Measurements from ENCODE around the gene CEL. TPM values are rescaled to one million over a fixed set of nuclear protein-coding genes. Genes with fewer than 3 reads are reported as not detected.
A peak's percentile ranks its signal among the peaks of the same experiment; 100 is the strongest.

CEL gene
- total and polyA plus RNA-seq, 2 experiments from 2014 or later: 0.27 to 2.3 TPM

DNA sequence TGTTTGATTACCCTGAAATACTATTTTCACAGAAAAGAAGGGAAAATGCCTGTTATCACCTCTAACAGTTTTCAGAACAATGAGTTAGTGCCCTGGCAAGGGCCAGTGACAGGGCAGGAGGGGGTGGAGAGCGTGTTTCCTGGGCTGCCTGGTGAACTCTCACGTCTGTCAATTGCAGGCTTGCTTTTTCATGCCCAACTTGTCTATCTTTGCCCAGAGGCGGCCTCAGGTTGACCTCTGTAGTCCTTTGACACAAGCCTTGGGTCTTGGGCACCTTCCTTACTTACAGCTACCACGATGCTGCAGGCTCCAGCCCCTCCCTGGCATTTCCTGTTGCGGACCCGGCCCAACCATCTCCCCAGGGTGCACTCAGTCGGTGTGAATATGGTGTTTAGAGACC, 2.2 kb upstream of the CEL start:
- TF ChIP-seq EZH2 (IDR thresholded peaks at IDR 0.05; ENCODE audit: low read depth, unreplicated experiment): no peak
- no peak for TF ChIP-seq JUNB (IDR thresholded peaks at IDR 0.05; ENCODE audit: unreplicated experiment)
- TF ChIP-seq, protein P1, sequence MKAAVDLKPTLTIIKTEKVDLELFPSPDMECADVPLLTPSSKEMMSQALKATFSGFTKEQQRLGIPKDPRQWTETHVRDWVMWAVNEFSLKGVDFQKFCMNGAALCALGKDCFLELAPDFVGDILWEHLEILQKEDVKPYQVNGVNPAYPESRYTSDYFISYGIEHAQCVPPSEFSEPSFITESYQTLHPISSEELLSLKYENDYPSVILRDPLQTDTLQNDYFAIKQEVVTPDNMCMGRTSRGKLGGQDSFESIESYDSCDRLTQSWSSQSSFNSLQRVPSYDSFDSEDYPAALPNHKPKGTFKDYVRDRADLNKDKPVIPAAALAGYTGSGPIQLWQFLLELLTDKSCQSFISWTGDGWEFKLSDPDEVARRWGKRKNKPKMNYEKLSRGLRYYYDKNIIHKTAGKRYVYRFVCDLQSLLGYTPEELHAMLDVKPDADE (IDR thresholded peaks at IDR 0.05): no peak
- TF ChIP-seq EZH2phosphoT487 (IDR thresholded peaks at IDR 0.05; ENCODE audit: unreplicated experiment): no peak
- TF ChIP-seq NANOG (IDR thresholded peaks at IDR 0.05; ENCODE audit: borderline replicate concordance): no peak
- no peak for TF ChIP-seq CREB1 (CRISPR knock-in tag; IDR thresholded peaks at IDR 0.05; ENCODE audit: low read depth)
- no peak for TF ChIP-seq STAT1 (IDR thresholded peaks at IDR 0.05; ENCODE audit: unreplicated experiment)
- TF ChIP-seq, protein P2, sequence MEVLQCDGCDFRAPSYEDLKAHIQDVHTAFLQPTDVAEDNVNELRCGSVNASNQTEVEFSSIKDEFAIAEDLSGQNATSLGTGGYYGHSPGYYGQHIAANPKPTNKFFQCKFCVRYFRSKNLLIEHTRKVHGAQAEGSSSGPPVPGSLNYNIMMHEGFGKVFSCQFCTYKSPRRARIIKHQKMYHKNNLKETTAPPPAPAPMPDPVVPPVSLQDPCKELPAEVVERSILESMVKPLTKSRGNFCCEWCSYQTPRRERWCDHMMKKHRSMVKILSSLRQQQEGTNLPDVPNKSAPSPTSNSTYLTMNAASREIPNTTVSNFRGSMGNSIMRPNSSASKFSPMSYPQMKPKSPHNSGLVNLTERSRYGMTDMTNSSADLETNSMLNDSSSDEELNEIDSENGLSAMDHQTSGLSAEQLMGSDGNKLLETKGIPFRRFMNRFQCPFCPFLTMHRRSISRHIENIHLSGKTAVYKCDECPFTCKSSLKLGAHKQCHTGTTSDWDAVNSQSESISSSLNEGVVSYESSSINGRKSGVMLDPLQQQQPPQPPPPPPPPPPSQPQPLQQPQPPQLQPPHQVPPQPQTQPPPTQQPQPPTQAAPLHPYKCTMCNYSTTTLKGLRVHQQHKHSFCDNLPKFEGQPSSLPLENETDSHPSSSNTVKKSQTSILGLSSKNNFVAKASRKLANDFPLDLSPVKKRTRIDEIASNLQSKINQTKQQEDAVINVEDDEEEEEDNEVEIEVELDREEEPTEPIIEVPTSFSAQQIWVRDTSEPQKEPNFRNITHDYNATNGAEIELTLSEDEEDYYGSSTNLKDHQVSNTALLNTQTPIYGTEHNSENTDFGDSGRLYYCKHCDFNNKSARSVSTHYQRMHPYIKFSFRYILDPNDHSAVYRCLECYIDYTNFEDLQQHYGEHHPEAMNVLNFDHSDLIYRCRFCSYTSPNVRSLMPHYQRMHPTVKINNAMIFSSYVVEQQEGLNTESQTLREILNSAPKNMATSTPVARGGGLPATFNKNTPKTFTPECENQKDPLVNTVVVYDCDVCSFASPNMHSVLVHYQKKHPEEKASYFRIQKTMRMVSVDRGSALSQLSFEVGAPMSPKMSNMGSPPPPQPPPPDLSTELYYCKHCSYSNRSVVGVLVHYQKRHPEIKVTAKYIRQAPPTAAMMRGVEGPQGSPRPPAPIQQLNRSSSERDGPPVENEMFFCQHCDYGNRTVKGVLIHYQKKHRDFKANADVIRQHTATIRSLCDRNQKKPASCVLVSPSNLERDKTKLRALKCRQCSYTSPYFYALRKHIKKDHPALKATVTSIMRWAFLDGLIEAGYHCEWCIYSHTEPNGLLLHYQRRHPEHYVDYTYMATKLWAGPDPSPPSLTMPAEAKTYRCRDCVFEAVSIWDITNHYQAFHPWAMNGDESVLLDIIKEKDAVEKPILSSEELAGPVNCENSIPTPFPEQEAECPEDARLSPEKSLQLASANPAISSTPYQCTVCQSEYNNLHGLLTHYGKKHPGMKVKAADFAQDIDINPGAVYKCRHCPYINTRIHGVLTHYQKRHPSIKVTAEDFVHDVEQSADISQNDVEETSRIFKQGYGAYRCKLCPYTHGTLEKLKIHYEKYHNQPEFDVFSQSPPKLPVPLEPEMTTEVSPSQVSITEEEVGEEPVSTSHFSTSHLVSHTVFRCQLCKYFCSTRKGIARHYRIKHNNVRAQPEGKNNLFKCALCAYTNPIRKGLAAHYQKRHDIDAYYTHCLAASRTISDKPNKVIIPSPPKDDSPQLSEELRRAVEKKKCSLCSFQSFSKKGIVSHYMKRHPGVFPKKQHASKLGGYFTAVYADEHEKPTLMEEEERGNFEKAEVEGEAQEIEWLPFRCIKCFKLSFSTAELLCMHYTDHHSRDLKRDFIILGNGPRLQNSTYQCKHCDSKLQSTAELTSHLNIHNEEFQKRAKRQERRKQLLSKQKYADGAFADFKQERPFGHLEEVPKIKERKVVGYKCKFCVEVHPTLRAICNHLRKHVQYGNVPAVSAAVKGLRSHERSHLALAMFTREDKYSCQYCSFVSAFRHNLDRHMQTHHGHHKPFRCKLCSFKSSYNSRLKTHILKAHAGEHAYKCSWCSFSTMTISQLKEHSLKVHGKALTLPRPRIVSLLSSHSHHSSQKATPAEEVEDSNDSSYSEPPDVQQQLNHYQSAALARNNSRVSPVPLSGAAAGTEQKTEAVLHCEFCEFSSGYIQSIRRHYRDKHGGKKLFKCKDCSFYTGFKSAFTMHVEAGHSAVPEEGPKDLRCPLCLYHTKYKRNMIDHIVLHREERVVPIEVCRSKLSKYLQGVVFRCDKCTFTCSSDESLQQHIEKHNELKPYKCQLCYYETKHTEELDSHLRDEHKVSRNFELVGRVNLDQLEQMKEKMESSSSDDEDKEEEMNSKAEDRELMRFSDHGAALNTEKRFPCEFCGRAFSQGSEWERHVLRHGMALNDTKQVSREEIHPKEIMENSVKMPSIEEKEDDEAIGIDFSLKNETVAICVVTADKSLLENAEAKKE (CRISPR knock-in tag; IDR thresholded peaks at IDR 0.05): no peak
- no peak for TF ChIP-seq POLR2AphosphoS5 (IDR thresholded peaks at IDR 0.05; ENCODE audit: low read depth)
- no peak for TF ChIP-seq ZNF331 (CRISPR knock-in tag; IDR thresholded peaks at IDR 0.05; ENCODE audit: low read depth)
- TF ChIP-seq, protein P3, sequence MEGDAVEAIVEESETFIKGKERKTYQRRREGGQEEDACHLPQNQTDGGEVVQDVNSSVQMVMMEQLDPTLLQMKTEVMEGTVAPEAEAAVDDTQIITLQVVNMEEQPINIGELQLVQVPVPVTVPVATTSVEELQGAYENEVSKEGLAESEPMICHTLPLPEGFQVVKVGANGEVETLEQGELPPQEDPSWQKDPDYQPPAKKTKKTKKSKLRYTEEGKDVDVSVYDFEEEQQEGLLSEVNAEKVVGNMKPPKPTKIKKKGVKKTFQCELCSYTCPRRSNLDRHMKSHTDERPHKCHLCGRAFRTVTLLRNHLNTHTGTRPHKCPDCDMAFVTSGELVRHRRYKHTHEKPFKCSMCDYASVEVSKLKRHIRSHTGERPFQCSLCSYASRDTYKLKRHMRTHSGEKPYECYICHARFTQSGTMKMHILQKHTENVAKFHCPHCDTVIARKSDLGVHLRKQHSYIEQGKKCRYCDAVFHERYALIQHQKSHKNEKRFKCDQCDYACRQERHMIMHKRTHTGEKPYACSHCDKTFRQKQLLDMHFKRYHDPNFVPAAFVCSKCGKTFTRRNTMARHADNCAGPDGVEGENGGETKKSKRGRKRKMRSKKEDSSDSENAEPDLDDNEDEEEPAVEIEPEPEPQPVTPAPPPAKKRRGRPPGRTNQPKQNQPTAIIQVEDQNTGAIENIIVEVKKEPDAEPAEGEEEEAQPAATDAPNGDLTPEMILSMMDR (conservative IDR thresholded peaks at IDR 0.05; ENCODE audit: low read depth in 2 of 2): no peak
- TF ChIP-seq ZNF114 (CRISPR knock-in tag; IDR thresholded peaks at IDR 0.05): no peak
- TF ChIP-seq, protein P4, sequence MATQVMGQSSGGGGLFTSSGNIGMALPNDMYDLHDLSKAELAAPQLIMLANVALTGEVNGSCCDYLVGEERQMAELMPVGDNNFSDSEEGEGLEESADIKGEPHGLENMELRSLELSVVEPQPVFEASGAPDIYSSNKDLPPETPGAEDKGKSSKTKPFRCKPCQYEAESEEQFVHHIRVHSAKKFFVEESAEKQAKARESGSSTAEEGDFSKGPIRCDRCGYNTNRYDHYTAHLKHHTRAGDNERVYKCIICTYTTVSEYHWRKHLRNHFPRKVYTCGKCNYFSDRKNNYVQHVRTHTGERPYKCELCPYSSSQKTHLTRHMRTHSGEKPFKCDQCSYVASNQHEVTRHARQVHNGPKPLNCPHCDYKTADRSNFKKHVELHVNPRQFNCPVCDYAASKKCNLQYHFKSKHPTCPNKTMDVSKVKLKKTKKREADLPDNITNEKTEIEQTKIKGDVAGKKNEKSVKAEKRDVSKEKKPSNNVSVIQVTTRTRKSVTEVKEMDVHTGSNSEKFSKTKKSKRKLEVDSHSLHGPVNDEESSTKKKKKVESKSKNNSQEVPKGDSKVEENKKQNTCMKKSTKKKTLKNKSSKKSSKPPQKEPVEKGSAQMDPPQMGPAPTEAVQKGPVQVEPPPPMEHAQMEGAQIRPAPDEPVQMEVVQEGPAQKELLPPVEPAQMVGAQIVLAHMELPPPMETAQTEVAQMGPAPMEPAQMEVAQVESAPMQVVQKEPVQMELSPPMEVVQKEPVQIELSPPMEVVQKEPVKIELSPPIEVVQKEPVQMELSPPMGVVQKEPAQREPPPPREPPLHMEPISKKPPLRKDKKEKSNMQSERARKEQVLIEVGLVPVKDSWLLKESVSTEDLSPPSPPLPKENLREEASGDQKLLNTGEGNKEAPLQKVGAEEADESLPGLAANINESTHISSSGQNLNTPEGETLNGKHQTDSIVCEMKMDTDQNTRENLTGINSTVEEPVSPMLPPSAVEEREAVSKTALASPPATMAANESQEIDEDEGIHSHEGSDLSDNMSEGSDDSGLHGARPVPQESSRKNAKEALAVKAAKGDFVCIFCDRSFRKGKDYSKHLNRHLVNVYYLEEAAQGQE (IDR thresholded peaks at IDR 0.05; ENCODE audit: unreplicated experiment): no peak
- Mint-ChIP-seq H3K27me3 (ENCODE audit: insufficient read depth, low read depth, poor library complexity) (peaks cover 5% of the 10 kb centered on the region), H3K4me1 (peaks cover 30% of the 10 kb centered on the region), H3K36me3 (ENCODE audit: low read depth) (peaks cover 29% of the 10 kb centered on the region), H3K4me3 (0 out of 3 replicates have a peak overlapping the region, but pooled peaks have one; percentile 26), H3K27ac (peak overlapping the region; percentile 44; the same call in 1 of the 2 replicates), H3K9me3 (no peaks in the 10 kb centered on the region)
- Histone ChIP-seq H3K4me3 (peak overlapping the region; percentile 29; the same call in 1 of the 2 replicates), H3F3A (replicated peaks; ENCODE audit: low read depth) (0 out of 2 replicates have a peak, but pooled peaks cover 8% of the 10 kb centered on the region), H3K9me2 (ENCODE audit: insufficient read depth) (no peaks in the 10 kb centered on the region), H3K4me2 (peak overlapping the region; percentile 71), H3K36me3 (ENCODE audit: insufficient read depth) (no peaks in the 10 kb centered on the region; the same call in 1 of the 2 replicates), H2AFZ (no peak overlapping the region), H3K4me1 (ENCODE audit: insufficient read depth) (peaks cover 16% of the 10 kb centered on the region), H3K79me2 (replicated peaks; ENCODE audit: insufficient read depth) (no peaks in the 10 kb centered on the region), H3K27ac (ENCODE audit: low read depth) (peak overlapping the region; percentile 81; the same call in 1 of the 2 replicates), H3K27me3 (ENCODE audit: insufficient read depth) (no peaks in the 10 kb centered on the region), H4K20me1 (replicated peaks; ENCODE audit: insufficient read depth) (no peaks in the 10 kb centered on the region)
- DNase-seq (ENCODE audit: low spot score): no peak
- ATAC-seq: no peak; the same call in 2 of the 3 replicates
